Activated CD4-positive, alpha-beta T cell treated with anti-CD3 and anti-CD28 coated beads, Interleukin-2, amount 50 U/mL, for 48 hours (primary cell): ENCODE measurements around the gene SGO1.

Source experiments
- DNase-seq, 2 experiments: peaks; one replicate each; pipeline ENCODE4 v3.0.0-alpha.2; 2020

SGO1 gene

DNA sequence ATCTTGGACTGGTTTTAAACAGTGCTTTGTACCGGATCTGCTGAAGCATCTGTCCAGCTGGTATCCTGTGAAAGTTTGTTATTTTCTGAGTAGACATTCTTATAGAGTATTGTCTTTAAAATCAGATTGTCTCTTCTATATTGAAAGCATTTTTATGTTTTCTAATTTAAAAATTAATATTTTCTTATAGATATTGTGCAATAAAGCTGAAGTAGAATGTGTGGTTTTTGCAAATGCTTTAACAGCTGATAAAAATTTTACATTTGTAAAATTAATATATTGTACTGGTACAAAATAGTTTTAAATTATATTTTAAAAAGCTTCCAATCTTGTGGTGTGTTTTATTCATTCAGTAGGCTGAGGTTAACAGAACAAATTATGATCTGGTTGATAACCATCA lies 31.9 kb downstream of the SGO1 start:
- no peak for DNase-seq

DNA sequence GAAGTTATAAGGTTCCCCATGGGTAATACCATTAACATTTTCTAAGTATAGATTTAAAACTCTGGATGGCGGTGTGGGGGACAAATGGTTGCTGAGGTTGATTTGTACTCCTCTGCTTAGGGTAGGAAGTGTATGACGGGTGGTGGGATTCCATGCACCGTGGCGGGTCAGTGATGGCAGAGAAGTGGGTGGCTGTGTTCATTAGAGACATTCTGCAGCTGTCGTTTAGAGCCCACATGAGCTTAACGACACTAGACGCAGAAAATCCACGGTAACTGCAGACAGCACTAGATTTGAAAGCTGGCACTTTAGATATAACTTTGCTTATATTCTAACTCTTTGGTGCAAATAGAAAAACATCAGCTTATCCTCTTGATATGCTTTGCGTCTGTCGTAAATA lies 37.5 kb downstream of the SGO1 start:
- no peak for DNase-seq

DNA sequence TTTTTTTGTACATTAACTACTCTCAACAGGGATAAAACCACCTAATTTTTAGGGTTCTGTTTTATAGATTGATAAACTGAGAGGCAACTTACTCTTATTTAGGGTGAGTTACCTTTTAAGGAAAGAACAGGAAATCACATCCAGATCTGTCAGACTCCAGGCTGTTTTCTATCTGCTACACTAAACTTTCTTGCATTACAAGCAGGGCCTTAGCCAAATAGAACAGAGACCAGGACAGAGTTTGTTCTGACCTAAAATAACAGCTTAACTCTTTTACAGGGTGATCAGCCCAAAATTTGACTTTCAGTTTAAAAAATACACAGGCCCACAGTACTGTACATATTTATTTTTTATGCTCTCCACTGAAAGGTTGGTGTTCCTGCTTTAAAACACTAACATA lies 38.6 kb downstream of the SGO1 start:
- no peak for DNase-seq

DNA sequence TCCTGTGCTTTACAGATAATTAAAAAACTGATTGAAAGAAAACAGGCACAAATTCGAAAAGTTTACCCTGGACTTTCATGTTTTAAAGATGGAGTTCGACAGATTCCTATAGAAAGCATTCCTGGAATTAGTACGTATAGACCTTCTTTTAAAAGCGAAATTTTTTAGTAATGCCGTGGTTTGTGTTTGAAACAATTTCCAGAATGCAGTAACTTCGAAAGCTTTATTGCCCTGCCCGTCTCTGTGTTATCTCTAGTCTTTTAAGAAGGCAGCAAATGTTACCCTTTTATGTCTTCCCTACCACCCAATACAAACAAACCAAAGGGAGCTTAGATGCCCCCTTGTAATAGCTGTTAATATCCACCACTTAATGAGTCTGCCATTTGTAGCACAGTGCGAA lies 39.7 kb downstream of the SGO1 start:
- no peak for DNase-seq

DNA sequence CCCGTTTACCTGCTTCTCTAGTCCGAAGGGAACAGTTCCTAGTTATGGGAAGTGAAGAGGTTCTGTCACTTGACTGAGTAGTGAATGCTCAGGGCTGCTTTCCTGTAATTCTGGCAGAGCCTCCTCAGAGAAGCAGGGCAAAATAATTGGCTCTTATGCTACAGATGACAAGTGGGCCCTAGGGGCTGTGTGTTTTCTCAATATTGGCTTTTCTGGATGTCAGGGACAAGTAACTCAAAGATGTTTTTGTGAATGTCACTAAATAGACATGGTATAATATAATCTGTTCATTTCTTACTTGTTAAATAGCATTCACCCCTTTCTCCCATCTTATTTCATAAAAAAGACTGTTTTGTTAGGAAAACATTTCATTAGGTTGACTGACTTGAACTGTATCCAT lies 40.1 kb downstream of the SGO1 start:
- DNase-seq, result no peak

DNA sequence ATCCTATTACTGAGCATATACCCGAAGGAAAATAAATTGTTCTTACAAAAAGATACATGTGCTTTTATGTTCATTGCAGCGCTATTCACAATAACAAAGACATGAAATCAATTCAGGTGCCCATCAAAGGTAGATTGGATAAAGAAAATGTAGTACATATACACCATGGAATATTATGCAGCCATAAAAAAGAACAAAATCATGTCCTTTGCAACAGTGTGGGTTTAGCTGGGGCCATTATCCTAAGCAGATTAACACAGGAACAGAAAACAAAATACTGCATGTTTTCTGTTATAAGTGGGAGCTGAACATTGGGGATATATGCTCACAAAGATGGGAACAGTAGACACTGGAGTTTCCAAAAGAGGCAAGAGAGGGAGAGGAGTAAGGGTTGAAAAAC lies 42.5 kb downstream of the SGO1 start:
- DNase-seq, result no peak

DNA sequence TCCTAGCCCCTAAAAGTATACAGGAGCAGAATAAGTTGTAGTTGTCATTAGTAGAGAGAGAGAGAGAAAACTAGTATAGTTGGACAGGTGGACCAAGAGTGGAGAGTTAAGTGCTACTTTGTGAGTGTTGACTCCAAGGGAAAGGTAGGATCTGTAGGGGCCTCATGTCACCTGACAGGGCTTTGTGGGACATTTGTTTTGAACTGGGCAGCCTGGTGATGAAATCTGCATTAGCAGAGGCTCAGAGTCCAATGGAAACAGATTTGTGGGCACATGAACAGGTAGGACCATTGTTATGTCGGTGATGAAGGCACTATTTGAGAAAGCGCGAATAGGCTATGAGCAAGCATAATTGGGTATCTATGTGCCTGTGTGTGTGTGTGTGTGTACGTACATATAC lies 43.5 kb downstream of the SGO1 start:
- DNase-seq, result no peak

DNA sequence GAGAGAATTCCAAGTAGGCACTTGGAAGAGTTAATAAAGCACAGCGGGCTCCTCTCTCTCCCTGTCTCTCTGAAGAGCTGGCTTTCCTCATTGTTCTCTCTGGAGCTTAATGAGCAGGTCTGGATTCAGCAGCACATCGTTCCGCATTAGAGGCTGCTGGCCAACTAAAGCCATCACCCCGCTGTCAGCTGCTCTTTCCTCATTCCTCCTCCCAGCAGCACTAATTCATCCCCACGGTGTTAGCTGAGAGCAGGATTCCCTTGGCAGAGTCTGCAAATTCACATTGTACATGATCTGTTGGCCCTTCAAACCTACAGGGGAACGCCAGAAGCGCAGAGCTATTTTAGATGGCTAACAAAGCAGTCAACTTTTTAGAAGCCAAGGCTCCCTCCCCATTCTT lies 44.2 kb downstream of the SGO1 start:
- DNase-seq, result no peak

DNA sequence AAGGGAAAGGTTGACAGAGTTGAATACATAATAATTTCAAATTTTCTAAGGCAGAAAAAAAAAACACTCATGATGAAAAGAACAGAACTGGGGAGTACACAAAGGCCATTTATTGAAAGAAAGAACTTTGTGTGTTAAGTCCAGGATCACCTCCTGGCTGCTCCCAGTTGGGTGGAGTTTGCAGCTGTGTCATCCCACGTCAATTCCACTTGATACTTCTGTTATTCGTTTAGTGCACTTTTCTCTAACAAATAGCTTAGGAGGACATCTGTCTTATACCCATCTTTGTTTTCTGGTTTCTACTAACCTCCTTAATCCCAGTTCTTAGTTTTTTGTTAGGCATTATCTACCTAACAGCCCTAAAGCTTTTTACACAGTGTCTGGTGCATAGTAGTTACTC lies 44.7 kb downstream of the SGO1 start:
- no peak for DNase-seq

DNA sequence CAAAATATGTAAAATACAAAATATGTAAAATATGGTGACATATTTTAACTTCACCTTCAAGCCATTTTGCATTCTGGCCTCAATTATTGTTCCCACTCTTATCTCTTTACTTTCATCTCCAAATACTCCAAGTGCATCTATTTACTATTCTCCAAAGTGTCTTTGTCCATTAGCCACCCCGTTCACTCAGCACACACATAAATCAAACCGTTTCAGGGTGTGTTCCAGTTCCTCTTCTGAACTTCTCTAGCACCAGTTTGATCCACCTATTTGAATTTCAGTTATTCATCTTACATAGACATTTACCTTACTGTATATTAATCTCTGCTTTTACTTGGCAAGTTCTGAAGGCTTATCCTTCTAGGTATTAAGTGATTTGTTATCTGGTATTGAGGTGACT lies 45.1 kb downstream of the SGO1 start:
- DNase-seq, result no peak

DNA sequence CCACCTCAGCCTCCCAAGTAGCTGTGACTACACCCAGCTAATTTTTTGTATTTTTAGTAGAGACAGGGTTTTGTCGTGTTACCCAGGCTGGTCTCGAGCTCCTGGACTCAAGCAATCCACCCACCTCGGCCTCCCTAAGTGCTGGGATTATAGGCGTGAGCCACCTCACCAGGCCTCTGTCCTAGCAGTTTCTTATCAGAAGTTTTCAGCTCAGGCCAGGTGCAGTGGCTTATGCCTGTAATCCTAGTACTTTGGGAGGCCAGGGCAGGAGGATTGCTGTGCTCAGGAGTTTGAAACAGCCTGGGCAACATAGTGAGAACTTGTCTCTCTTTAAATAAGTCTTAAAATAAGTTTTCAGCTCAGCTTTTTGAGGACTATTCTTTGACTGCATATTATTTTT lies 48.4 kb downstream of the SGO1 start:
- no peak for DNase-seq

DNA sequence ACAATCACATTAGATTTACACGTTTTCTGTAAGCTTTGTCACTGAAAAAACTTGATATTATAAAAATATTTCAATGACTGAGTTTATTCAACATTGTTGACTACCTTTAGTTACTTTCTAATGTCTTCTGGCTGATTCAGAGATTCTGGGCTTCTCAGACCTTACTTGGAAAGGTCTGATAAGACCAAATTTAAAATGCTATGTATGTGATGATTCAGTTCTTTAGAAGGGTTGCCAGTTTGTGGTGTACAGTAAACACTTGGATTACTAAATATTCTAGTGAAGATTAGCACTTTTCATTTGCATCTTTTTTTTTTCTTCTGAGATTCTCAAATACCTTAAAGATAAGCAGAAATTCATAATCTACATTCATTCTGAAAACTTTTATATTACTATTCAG lies 49.8 kb downstream of the SGO1 start:
- no peak for DNase-seq

DNA sequence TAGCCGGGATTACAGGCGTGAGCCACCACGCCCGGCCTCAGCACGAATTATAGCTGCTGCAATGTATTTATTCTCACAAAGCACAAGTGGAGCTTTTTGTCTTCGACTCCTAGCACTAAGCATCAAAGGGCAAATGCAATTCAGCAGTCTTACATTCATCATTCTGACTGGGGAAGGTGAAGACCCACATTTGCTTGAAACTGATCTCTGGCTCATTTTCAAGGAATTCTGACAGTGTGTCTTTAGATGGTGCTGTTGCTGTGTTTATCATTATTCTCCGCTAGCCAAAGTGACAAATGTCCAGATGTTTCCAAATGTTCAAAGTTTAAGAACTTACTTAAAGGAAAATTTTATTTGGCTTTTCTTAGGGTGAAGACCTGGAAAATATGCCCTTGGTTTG lies 55.9 kb downstream of the SGO1 start:
- DNase-seq, result no peak

DNA sequence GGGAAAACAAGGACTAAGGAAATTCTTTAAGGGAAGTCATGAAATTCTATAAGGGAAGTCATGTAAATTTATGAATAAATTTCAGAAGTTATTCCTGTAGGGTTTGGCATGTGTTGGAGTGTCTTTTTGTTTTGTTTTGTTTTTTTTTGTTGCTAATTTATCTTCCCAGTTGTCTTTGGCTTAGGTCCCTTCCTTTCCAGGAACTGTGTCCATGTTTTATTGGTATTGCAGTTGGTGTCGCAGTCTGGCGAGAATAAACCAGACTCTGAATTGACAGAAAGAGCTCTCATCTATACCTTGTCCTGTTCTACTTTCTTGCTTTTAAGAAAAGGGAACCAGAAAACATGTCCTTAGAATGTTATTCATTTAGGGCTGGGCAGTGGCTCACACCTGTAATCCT lies 57.6 kb downstream of the SGO1 start:
- no peak for DNase-seq

DNA sequence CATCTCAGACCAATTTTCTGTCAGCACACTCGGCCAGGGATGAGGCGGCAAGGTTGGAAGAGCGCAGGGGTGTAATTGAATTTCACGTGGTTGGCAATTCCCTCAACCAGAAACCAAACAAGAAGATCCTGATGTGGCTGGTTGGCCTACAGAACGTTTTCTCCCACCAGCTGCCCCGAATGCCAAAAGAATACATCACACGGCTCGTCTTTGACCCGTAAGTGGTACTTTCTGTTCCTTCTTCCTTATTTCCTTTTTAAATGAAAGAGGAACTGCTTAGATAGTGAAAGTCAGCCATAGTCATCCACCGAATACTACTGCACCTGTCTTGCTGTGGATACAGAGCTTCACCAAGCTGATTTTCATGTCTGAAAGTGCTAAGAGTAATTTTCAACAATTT lies 60.1 kb downstream of the SGO1 start:
- DNase-seq, result no peak

DNA sequence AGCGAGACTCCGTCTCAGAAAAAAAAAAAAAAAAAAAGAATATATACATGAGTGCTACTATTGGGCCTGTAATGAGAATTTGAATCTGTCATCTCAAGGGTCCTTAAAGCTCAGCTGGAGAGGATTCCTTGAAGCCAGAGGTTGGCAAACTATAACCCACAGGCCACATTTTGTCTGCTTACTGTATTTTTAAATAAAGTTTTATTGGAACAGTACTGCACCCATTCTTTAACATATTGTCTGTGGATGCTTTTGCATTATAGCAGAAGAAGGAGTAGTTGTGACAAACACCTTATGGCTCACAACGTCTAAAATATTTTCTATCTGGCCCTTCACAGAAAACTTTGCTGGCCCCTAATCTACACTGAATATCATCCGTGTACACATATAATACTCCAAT lies 60.7 kb downstream of the SGO1 start:
- DNase-seq, result no peak

DNA sequence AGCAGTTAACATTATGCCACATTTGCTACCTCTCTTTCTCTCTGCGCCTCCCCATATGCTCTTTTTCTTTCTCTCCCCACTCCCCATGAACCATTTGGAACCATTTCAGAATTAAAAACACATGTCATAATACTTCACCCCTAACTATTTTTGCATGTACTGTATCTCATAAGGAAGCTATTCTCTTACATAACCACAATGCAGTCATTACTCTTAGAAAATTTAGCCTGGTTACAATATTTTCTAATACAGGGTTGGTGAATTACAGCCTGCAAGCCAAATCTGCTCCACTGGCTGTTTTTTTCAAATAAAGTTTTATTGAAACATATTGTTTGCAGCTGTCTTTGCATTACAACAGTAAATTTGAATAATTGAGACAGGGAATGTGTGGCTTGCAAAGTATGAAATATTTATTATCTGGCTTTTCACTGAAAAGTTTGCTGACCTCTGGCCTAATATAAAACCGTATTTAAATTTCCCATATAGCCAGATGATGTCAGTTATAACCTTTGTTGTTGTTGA lies 62.8 kb downstream of the SGO1 start:
- no peak for DNase-seq

DNA sequence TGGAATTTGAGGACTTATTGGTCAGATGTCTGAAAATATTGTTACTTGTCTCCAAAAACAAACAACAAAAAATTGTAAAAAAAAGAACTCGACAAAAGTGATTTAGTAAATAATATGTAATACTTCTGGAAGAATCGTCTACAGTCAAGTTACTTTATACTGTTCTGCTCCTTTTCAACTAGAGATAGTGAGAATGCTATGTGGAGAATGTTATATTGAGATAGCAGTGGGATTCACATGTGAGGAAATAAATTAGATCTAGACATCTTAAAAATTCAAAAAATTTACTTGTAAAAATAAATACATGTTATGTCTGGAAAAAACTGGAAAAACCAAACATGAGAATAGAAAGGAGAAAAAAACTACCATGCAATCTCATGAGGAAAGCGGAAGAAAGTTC lies 64.9 kb downstream of the SGO1 start:
- no peak for DNase-seq
